ENCODE measurements around the gene DOCK10.

DNA sequence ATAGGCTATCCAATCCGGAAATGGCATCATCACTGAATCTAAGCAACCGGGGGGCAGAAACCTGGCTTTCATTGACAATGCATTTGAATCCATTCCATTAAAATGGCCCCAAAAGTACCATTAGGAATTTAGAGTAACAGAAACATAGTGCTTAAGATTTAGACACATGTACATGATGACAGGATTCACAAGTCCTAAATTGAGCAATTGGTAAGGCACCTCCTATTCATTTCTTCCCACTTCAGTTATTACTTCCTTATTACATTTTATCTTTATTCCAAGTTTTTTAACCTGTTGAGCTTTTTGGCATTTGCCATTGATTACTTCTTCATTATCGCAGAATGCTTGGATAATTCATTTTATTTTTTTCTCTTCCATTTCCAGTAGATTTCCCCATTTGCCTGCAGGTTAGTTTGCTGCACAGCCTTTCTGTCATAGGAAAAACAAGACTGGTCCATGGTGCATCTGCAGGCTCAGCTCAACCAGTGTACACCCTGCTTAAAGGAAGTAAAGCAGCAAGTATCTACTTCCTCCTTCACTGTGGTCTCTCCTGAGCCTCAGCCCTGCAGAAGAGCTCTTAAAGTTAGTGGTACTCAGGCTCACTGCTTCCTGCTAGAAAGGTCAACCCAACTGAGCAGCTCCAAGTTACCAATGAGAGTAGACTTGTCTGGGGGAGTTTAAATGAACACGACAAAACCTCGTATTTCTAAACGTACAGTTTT lies 89.2 kb downstream of the DOCK10 start:
- no peak for TF ChIP-seq CTCF (IDR thresholded peaks at IDR 0.05)
- no peak for TF ChIP-seq POLR2A (IDR thresholded peaks at IDR 0.05)
